Raji (cell line): Measurements from ENCODE around the gene FOXC2.

ENCODE experiments used
- POLR2A ChIP-seq: IDR thresholded peaks from 2 replicates; pipeline ENCODE4 v1.6.1; 2011; ENCODE audit warnings: low read depth, low read length, control low read depth; ENCODE audit not compliant: insufficient read depth

FOXC2 gene

GRCh38 chr16:86614699-86615098 is 48.1 kb downstream of the FOXC2 start:
- no peak for TF ChIP-seq POLR2A

GRCh38 chr16:86616906-86617305 is 50.3 kb downstream of the FOXC2 start:
- no peak for TF ChIP-seq POLR2A

GRCh38 chr16:86618431-86619238 is 52.0 kb downstream of the FOXC2 start:
- no peak for TF ChIP-seq POLR2A
